ENCODE data around the gene SPOCK1. TPM values are rescaled to one million over a fixed set of nuclear protein-coding genes. Genes with fewer than 3 reads are reported as not detected.

Gene SPOCK1
- total RNA-seq, 1 experiment from 2014 or later, result 9.8 TPM

- ChIA-PET POLR2A (ENCODE audit: unreplicated experiment) (no interaction called here), CTCF (no interaction called here)
- Histone ChIP-seq H3K4me1 (ENCODE audit: insufficient read depth, low read length) (no peaks in the 10 kb centered on the region), H3K9ac (ENCODE audit: low read length) (no peak overlapping the region), H3K36me3 (ENCODE audit: low read depth, low read length) (no peaks in the 10 kb centered on the region), H3K4me3 (ENCODE audit: low read length) (no peak overlapping the region), H2AFZ (ENCODE audit: low read length) (no peak overlapping the region), H4K20me1 (ENCODE audit: low read length) (no peaks in the 10 kb centered on the region), H3F3A (ENCODE audit: low read length, unreplicated experiment) (no peaks in the 10 kb centered on the region), H3K9me3 (ENCODE audit: low read length) (no peaks in the 10 kb centered on the region), H3K79me2 (ENCODE audit: low read length) (no peaks in the 10 kb centered on the region), H3K4me2 (ENCODE audit: low read length) (no peak overlapping the region), H3K27ac (ENCODE audit: low read length) (no peak overlapping the region), H3K9me2 (replicated peaks; ENCODE audit: low read length) (no peaks in the 10 kb centered on the region), H3K27me3 (ENCODE audit: low read length) (no peaks in the 10 kb centered on the region)
- BruUV-seq (replicated peaks), result no TSS peak
- DNase-seq, result no peak
- TF ChIP-seq EZH2 (IDR thresholded peaks at IDR 0.05; ENCODE audit: low read length, unreplicated experiment) (no peak), CTCF (conservative IDR thresholded peaks at IDR 0.05; ENCODE audit: low read depth, low read length) (no peak)
- intact Hi-C loops (cut with micrococcal nuclease), result no loop called here
- ATAC-seq, result no peak
These were observed 34.8 kb upstream of the SPOCK1 start for GRCh38 chr5:137533963-137534362.

- Histone ChIP-seq H3K9ac (ENCODE audit: low read length) (no peak overlapping the region), H3K79me2 (ENCODE audit: low read length) (no peaks in the 10 kb centered on the region), H3K4me3 (ENCODE audit: low read length) (no peak overlapping the region), H3F3A (ENCODE audit: low read length, unreplicated experiment) (no peaks in the 10 kb centered on the region), H2AFZ (ENCODE audit: low read length) (no peak overlapping the region), H3K9me3 (ENCODE audit: low read length) (no peaks in the 10 kb centered on the region), H3K9me2 (replicated peaks; ENCODE audit: low read length) (no peaks in the 10 kb centered on the region), H4K20me1 (ENCODE audit: low read length) (no peaks in the 10 kb centered on the region), H3K27ac (ENCODE audit: low read length) (no peak overlapping the region), H3K4me2 (ENCODE audit: low read length) (no peak overlapping the region), H3K27me3 (ENCODE audit: low read length) (no peaks in the 10 kb centered on the region), H3K4me1 (ENCODE audit: insufficient read depth, low read length) (no peaks in the 10 kb centered on the region), H3K36me3 (ENCODE audit: low read depth, low read length) (no peaks in the 10 kb centered on the region)
- no peak for DNase-seq
- BruUV-seq (replicated peaks), result no TSS peak
- POLR2A ChIA-PET (ENCODE audit: unreplicated experiment), result no interaction called here
- TF ChIP-seq EZH2 (IDR thresholded peaks at IDR 0.05; ENCODE audit: low read length, unreplicated experiment), result no peak
- no peak for TF ChIP-seq EZH2phosphoT487 (IDR thresholded peaks at IDR 0.05; ENCODE audit: borderline replicate concordance, low read length)
- TF ChIP-seq CTCF (conservative IDR thresholded peaks at IDR 0.05; ENCODE audit: low read depth, low read length), result no peak
- intact Hi-C loops (cut with micrococcal nuclease), result no loop called here
- CTCF ChIA-PET, result no interaction called here
- ATAC-seq, result no peak
These were observed 32.1 kb upstream of the SPOCK1 start for GRCh38 chr5:137531266-137531665.

- no peak overlapping the region for H3K9ac ChIP-seq (ENCODE audit: low read length)
- no peaks in the 10 kb centered on the region for H4K20me1 ChIP-seq (ENCODE audit: low read length)
- H3K4me3 ChIP-seq (ENCODE audit: low read length), result no peak overlapping the region
- BruUV-seq (replicated peaks), result no TSS peak
- H3K9me3 ChIP-seq (ENCODE audit: low read length), result no peaks in the 10 kb centered on the region
- ChIA-PET CTCF (no interaction called here), POLR2A (ENCODE audit: unreplicated experiment) (no interaction called here)
- no peaks in the 10 kb centered on the region for H3K79me2 ChIP-seq (ENCODE audit: low read length)
- H3K27ac ChIP-seq (ENCODE audit: low read length), result no peak overlapping the region
- H3K27me3 ChIP-seq (ENCODE audit: low read length), result 0 out of 2 replicates have a peak, but pooled peaks cover 4% of the 10 kb centered on the region
- intact Hi-C loops (cut with micrococcal nuclease), result no loop called here
- H3K4me2 ChIP-seq (ENCODE audit: low read length), result no peak overlapping the region
- H3K9me2 ChIP-seq (replicated peaks; ENCODE audit: low read length), result no peaks in the 10 kb centered on the region
- no peaks in the 10 kb centered on the region for H3K4me1 ChIP-seq (ENCODE audit: insufficient read depth, low read length)
- H3K36me3 ChIP-seq (ENCODE audit: low read depth, low read length), result no peaks in the 10 kb centered on the region
- no peak overlapping the region for H2AFZ ChIP-seq (ENCODE audit: low read length)
- DNase-seq (no peak), ATAC-seq (no peak)
- no peaks in the 10 kb centered on the region for H3F3A ChIP-seq (ENCODE audit: low read length, unreplicated experiment)
- no peak for TF ChIP-seq CTCF (conservative IDR thresholded peaks at IDR 0.05; ENCODE audit: low read depth, low read length)
- no peak for TF ChIP-seq EZH2phosphoT487 (IDR thresholded peaks at IDR 0.05; ENCODE audit: borderline replicate concordance, low read length)
- TF ChIP-seq EZH2 (IDR thresholded peaks at IDR 0.05; ENCODE audit: low read length, unreplicated experiment), result no peak
These were observed 22.1 kb upstream of the SPOCK1 start for GRCh38 chr5:137521246-137521645.
